GM18907 (cell line): Measurements from ENCODE around the gene KL.

Experiments used
- ATAC-seq: cut with Tn5 transposase; IDR thresholded peaks from one replicate; pipeline ENCODE4 v1.9.1; 2021; ENCODE audit warnings: mild to moderate bottlenecking, moderate library complexity; ENCODE audit not compliant: unreplicated experiment

The KL gene

DNA sequence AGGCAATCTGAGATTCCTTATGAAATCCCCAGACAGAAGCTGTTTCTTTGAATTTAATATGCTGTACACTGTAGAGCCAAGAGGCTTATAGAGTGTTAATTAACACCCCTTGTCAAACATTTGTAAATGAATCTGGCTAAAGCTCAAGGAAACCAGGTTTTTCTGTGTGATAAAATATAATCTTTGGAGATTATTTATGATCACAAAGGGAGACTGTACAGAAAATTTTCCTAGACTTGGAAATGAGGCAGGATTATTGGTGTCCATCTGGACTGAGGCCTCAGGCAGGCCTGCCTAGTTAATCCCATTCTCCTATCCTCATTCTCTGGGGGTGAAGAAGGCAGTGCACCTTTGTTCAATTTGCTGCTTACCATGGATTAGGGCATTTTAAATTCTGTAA is 17.8 kb downstream of the KL start:
- peak; percentile 7 for ATAC-seq

GRCh38 chr13:33034882-33035520 is 18.8 kb downstream of the KL start:
- no peak for ATAC-seq

DNA sequence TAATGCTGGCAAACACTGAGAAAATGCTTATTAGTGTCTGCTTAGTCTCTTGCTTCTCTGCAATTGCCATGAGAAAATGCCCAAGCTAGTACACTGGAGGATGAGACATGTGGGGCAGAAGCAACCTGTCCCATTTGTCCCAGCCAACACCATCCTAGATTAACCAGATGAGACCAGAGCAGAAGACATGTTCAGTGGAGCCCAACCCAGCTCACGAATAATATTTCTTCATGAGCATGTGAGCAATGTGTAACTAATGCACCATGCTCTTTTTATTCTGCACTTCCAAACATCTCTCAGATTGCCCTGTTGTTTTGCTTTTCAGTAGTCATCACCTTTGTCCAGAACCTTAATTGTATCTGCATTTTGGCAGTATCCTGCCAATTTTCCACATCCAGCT is 21.4 kb downstream of the KL start:
- ATAC-seq: no peak

GRCh38 chr13:33040090-33040489 is 23.9 kb downstream of the KL start:
- ATAC-seq: no peak

GRCh38 chr13:33045851-33046592 is 29.8 kb downstream of the KL start:
- ATAC-seq: no peak

DNA sequence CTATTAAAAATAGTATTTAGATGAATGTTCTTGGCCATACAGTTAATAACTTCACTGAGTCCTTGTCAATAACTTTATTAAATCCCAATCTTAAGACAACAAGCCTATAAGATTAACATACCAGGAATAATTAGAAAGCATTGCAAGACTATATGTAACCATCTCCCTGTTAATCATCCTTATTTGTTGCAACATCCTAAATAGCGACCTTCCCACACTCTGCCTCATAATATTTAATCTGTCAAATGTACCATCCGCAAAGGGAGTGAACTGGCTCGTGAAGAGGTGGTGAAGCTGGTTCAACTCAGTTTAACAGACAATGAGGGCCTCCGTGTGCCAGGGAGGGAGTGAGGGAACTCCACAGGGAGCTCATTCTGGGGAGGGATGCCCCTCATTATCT is 33.9 kb downstream of the KL start:
- no peak for ATAC-seq

- ATAC-seq: no peak
Observed at GRCh38 chr13:33051632-33052031, 35.4 kb downstream of the KL start.

DNA sequence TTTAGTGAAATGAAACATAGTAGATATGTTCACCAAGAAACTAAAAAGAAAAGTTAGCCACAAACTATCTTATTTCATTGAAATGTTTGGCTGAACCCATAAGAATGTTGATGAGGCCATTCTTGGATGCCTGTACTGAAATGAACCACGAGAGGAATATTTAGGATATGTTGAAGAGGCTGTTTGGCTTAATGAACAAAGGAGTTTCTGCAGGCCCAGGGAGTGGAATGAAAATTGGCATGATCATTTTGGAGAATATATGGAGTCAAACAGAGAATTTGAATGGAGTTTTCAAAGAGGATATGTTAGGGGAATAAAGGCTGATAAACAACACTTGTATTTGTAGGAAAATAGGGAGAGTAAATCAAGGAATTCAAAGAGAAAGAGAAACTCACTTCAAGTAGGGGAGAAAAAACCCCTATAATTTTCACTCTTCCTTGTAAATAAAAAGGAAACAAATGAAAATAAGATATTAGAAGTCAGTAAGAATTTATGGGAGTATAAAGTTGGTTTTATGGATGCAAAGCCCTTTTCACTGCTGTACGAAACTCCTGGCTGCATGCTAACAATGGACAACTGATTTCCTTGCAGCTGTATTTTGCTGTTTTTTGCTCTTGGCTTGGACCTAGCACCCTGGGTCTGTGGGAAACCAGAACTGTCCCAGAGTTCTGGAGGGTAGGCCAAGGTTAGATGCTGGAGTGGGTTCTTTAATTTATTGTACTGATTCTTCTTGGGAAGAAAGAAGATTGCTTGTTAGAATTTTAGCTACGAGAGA is 36.5 kb downstream of the KL start:
- no peak for ATAC-seq

GRCh38 chr13:33053397-33054066 is 37.3 kb downstream of the KL start:
- ATAC-seq: no peak

- ATAC-seq: peak; percentile 43
Observed at GRCh38 chr13:33057019-33057780, 41.0 kb downstream of the KL start.

DNA sequence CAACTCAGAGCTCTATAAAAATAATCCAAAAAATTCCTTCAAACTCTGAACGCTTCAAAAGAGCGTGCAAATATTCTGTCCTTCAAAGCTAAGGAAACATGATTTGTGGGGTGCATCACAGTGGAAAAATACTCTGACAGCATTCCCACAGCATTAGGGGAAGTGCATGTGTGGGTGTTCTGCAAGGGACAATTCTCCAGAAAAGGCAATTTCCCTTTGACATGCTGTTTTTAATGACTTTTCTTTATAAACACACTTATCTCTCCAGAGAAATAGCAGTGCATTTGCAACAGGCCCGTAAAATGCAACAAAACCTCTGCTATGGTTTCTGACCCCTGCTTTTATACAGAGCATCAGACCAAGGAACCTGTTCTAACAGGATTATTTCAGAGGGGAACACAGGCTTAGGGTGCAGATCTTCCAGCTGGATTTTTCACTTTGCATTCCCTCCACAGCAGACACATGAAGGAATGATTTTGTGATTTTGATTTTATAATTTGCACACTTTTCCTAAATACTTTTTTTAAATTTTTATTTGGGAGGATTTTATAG is 42.6 kb downstream of the KL start:
- ATAC-seq: no peak

DNA sequence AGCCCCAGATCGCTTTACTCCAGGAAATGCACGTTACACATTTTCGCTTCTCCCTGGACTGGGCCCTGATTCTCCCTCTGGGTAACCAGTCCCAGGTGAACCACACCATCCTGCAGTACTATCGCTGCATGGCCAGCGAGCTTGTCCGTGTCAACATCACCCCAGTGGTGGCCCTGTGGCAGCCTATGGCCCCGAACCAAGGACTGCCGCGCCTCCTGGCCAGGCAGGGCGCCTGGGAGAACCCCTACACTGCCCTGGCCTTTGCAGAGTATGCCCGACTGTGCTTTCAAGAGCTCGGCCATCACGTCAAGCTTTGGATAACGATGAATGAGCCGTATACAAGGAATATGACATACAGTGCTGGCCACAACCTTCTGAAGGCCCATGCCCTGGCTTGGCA is 44.6 kb downstream of the KL start:
- no peak for ATAC-seq

DNA sequence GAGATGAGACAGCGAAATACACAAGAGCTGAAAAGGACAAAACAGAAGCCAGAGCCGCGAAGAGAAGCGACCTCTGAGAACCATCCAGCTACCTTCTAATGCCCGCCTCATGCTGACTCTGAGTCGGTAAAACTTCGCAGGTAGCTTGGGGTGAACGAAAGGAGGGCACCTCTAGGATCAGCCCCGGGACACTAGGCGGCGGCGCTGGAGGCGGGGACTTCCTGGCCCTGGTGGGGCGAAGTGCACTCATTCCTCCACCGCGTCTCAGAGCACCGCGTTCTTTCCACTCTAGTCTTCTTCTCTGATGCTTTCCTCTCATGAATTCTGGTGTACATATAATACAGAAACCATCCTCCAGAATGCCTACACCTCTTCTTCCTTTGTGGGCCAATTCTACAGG is 50.1 kb downstream of the KL start:
- no peak for ATAC-seq

DNA sequence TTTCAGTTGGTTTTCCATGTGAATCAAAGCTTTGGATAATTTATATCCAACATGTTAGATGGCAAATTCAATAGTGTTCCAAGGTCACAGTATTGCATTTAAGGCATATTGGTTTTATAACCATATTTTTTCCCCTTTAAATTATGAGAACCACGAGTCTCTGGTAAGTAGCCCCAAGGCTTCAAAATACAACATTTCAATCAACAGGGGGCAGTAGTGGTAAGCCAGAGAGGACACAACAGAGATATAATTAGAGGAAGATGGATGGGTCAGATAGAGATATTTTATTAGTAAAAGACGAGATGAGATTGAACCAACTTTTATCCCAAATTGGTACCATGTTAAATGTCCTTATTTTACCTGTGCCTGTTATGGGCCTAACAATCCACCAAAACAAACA is 53.1 kb downstream of the KL start:
- no peak for ATAC-seq

DNA sequence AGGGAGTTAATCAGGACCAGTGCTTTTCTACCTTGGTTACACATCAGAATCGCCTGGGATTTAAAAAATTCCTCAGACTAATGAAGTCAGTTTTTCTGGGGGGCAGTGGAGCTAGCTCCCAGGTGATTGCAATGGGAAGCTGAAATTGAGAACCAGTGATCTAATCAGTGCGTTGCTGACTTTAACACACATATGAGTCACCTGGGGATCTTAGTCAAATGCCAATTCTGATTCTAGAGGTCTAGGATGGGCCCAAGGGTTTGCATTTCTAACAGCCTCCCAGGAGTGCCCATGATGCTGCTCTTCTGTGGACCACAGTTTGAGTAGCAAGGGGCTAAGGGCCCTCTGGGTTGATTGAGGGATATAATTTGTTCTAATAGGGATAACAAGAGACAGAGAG is 54.5 kb downstream of the KL start:
- ATAC-seq: no peak

- no peak for ATAC-seq
Observed at GRCh38 chr13:33072282-33072681, 56.1 kb downstream of the KL start.

DNA sequence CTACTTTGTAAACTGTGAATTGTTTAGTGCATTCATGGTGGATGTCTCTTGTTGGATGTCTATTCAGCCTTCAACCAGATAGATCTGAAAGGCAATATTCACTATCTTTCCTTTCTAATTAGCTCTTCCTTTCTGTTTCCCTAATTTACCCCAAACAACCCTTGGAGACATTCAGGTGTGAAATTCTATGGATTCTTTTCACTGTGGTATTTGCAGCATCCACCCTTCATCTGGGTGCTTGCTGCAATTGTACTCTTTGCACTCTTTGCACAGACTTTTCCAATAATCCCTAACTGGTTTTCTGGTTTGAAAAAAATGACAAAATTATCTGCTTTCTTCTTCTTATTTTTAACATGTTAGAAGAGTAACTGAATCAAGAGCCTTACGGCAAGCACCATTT is 56.5 kb downstream of the KL start:
- no peak for ATAC-seq

GRCh38 chr13:33073338-33073737 is 57.1 kb downstream of the KL start:
- ATAC-seq: no peak

DNA sequence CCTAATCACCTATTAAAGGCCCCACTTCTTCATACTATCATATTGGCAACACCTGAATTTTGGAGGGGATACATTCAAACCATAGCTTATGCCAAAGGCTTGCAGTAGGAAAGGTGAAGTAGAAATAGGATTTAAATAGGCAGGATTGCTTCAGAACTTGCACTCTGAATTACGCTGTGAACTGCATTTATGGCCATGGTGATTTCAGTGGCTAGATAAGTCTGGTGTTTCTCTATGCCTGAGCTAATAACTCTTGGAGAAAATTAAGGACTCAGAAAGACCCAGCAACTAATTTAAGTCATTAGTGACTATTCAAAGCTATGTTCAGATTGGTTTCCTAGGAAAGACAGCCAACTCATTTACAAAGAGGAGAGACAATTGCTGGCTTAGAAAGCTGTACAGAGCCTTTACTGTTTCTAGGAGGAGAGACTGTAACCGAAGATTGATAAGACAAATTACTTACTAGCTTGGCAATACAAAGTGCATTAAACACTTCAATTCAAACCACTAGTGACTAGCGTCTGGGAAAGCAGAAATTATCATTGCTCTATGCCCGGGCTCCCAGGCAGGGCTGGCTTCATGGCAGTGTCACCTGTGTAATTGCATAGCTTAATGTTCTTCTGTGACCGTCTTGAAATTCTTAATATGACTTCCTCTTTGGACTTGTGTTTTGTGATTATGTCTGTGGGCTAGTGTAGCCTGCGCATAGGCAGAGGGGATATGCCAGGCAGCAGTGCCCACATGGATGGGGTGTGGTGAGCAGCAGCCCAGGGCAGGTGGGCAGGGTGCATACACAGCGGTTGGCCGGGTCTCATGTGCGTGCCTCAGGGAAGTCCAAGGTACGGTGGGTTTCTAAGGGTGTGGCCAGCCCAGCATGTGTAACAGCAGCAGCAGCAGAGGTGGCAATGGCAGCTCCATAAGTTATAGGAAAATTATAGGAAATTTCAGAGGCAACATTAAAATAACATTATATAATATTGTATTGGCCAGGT is 60.1 kb downstream of the KL start:
- ATAC-seq: no peak
